HepG2 (cell line): ENCODE measurements around the gene RANBP3. TPM values are rescaled to one million over a fixed set of nuclear protein-coding genes. Genes with fewer than 3 reads are reported as not detected.

Source experiments
- AGO1 ChIP-seq: fragments of 200-400 bp; formaldehyde crosslinking; IDR thresholded peaks from 2 replicates; pipeline ENCODE4 v1.6.1; 2017; ENCODE audit warnings: mild to moderate bottlenecking, low read depth, low read length, moderate library complexity; ENCODE audit not compliant: poor library complexity, severe bottlenecking
- ATM ChIP-seq: fragments of 450-650 bp; IDR thresholded peaks from 2 replicates; pipeline ENCODE4 v1.7.1; 2017; ENCODE audit warnings: mild to moderate bottlenecking, borderline replicate concordance
- ATRX ChIP-seq: sonication (generic); formaldehyde crosslinking; IDR thresholded peaks from 2 replicates; pipeline ENCODE4 v1.4.0; 2020; ENCODE audit warnings: missing genetic modification reagents, borderline replicate concordance
- BHLHE40 ChIP-seq: IDR thresholded peaks from 2 replicates; pipeline ENCODE4 v1.6.1; 2011; ENCODE audit warnings: low read length, improper control_type of control experiment
- HMGA1 ChIP-seq: sonication (generic); formaldehyde crosslinking; conservative IDR thresholded peaks from 2 replicates; pipeline ENCODE4 v1.4.0; 2020; ENCODE audit warnings: missing genetic modification reagents
- KAT2B ChIP-seq: fragments of 150-350 bp; IDR thresholded peaks from 2 replicates; pipeline ENCODE4 v1.6.1; 2014; ENCODE audit warnings: low read depth, low read length, borderline replicate concordance
- KLF15 ChIP-seq: sonication (generic); formaldehyde crosslinking; IDR thresholded peaks from 2 replicates; pipeline ENCODE4 v1.8.1; 2023; ENCODE audit warnings: borderline replicate concordance, mild to moderate bottlenecking, inconsistent platforms, missing genetic modification reagents, mixed read lengths
- MZF1 ChIP-seq: sonication (generic); formaldehyde crosslinking; IDR thresholded peaks from 2 replicates; pipeline ENCODE4 v1.8.1; 2023; ENCODE audit warnings: mild to moderate bottlenecking, missing genetic modification reagents, borderline replicate concordance
- SRSF4 ChIP-seq: fragments of 200-400 bp; formaldehyde crosslinking; IDR thresholded peaks from one replicate; pipeline ENCODE4 v1.6.1; 2018; ENCODE audit warnings: mild to moderate bottlenecking, low read depth, low read length, moderate library complexity; ENCODE audit not compliant: poor library complexity, severe bottlenecking
- TBX2 ChIP-seq: sonication (generic); formaldehyde crosslinking; IDR thresholded peaks from 2 replicates; pipeline ENCODE4 v1.5.0; 2020; ENCODE audit warnings: missing genetic modification reagents, mild to moderate bottlenecking, borderline replicate concordance
- ZBTB3 ChIP-seq: sonication (generic); formaldehyde crosslinking; IDR thresholded peaks from 2 replicates; pipeline ENCODE4 v1.4.0; 2020; ENCODE audit warnings: low read depth, mild to moderate bottlenecking, moderate library complexity, missing genetic modification reagents, borderline replicate concordance
- ZBTB7A ChIP-seq: sonication (generic); formaldehyde crosslinking; IDR thresholded peaks from 2 replicates; pipeline ENCODE4 v1.8.0; 2022; ENCODE audit warnings: mild to moderate bottlenecking, missing genetic modification reagents
- ZNF124 ChIP-seq: sonication (generic); formaldehyde crosslinking; IDR thresholded peaks from 2 replicates; pipeline ENCODE4 v1.4.0; 2020; ENCODE audit warnings: missing genetic modification reagents
- ZNF251 ChIP-seq: sonication (generic); formaldehyde crosslinking; IDR thresholded peaks from 2 replicates; pipeline ENCODE4 v1.9.0; 2021; ENCODE audit warnings: mild to moderate bottlenecking, missing genetic modification reagents
- ZNF382 ChIP-seq: sonication (generic); formaldehyde crosslinking; IDR thresholded peaks from 2 replicates; pipeline ENCODE4 v1.5.0; 2020; ENCODE audit warnings: missing genetic modification reagents, mild to moderate bottlenecking, borderline replicate concordance
- ZNF430 ChIP-seq: sonication (generic); formaldehyde crosslinking; IDR thresholded peaks from 2 replicates; pipeline ENCODE4 v1.9.0; 2021; ENCODE audit warnings: mild to moderate bottlenecking, missing genetic modification reagents
- ZNF549 ChIP-seq: sonication (generic); formaldehyde crosslinking; IDR thresholded peaks from 2 replicates; pipeline ENCODE4 v1.5.0; 2020; ENCODE audit warnings: missing genetic modification reagents
- ZNF558 ChIP-seq: sonication (generic); formaldehyde crosslinking; IDR thresholded peaks from 2 replicates; pipeline ENCODE4 v1.9.0; 2022; ENCODE audit warnings: mild to moderate bottlenecking, missing genetic modification reagents, borderline replicate concordance
- ZNF703 ChIP-seq: sonication (generic); formaldehyde crosslinking; IDR thresholded peaks from 2 replicates; pipeline ENCODE4 v1.5.1; 2020; ENCODE audit warnings: missing genetic modification reagents, mild to moderate bottlenecking, moderate library complexity, borderline replicate concordance
- ZNF709 ChIP-seq: sonication (generic); formaldehyde crosslinking; IDR thresholded peaks from 2 replicates; pipeline ENCODE4 v1.5.0; 2020; ENCODE audit warnings: mild to moderate bottlenecking, missing genetic modification reagents
- ZNF75D ChIP-seq: sonication (generic); formaldehyde crosslinking; IDR thresholded peaks from 2 replicates; pipeline ENCODE4 v1.8.1; 2023; ENCODE audit warnings: missing genetic modification reagents, mild to moderate bottlenecking, borderline replicate concordance
- ZNF788 ChIP-seq: sonication (generic); formaldehyde crosslinking; IDR thresholded peaks from 2 replicates; pipeline ENCODE4 v1.5.0; 2020; ENCODE audit warnings: mild to moderate bottlenecking, missing genetic modification reagents, borderline replicate concordance
- ZNF883 ChIP-seq: sonication (generic); formaldehyde crosslinking; IDR thresholded peaks from 2 replicates; pipeline ENCODE4 v1.5.1; 2020; ENCODE audit warnings: mild to moderate bottlenecking, missing genetic modification reagents; ENCODE audit errors: not compliant biosample characterization
- polyA plus RNA-seq, 8 experiments: library from polyadenylated mRNA; depleted of rRNA in 3 of 8; stranded (reverse) in 7 of 8; unstranded in 1 of 8; fragments of >200 nt; fragmentation: Illumina TruSeq in 4 of 8; extraction: Trizol in 4 of 8; gene quantifications; 2 replicates each; pipeline versions ENCODE4 v1.2.1 to v1.2.3, GENCODE V29; 2011 to 2016; ENCODE audit warnings: low read depth in 4 of 8, missing spikeins in 1 of 8, mixed read lengths in 1 of 8; ENCODE audit not compliant: insufficient read depth in 1 of 8
- total RNA-seq, 5 experiments: library from RNA; depleted of rRNA; stranded (reverse); fragments of >200 nt; fragmentation: Illumina TruSeq; extraction: Trizol; gene quantifications; 2 replicates each; pipeline ENCODE4 v1.2.3, GENCODE V29; 2016; ENCODE audit warnings: low read depth in 1 of 5
- TF ChIP-seq, protein P1 (sequence below): sonication (generic); formaldehyde crosslinking; IDR thresholded peaks from 2 replicates; pipeline ENCODE4 v1.4.0; 2020; ENCODE audit warnings: missing genetic modification reagents, mild to moderate bottlenecking, borderline replicate concordance
- TF ChIP-seq, protein P2 (sequence below): sonication (generic); formaldehyde crosslinking; IDR thresholded peaks from 2 replicates; pipeline ENCODE4 v1.4.0; 2020; ENCODE audit warnings: missing genetic modification reagents

Gene RANBP3
- total and polyA plus RNA-seq, 2 of the 13 experiments (the other 11 are each of a cell fraction or from before 2014, with no cell fraction given), result 39.5 to 149 TPM

DNA sequence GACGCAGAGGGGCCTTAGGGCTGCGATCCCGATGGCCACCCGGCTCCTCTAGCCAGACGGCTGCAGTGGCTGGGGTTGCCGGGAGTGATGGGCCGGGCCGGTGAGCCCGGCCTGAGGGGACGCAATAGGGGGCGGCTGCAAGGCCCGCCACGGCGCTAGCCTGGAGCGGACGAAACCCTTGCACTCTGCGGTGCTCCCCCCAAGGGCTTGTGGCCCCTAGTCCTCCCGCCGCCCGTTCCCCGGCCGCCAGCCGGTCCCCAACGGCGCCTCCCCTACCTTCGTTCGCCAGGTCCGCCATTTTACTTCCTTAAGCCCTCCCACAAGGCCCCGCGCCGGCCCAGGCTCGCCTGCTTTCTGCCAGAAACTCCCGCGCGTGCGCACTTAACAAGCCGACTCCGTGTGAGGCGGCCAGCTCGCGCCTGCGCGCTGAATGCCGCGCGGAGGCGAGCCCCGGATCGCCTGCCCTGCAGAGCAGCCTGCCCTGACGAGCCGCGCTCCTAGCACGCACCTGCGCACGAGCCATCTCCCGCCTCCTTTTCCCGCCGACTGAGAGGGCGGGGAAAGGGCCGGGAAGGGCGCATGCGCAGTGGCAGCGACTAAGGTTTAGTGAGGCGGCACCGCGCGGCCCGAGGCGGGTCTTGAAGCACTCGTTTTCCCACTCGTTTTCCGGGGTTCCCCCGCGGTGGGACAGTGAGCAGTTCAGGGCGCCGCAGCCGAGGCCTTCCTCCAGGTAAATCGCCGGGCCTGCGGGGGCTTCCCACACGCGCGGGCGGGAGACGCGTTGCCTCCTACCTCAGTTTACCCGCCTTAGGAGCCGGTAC lies at the start of gene RANBP3 (continued):
- TF ChIP-seq ZNF703 (CRISPR knock-in tag) (peak; percentile 99), ZNF558 (CRISPR knock-in tag) (peak; percentile 100), ATRX (CRISPR knock-in tag) (no peak), KLF15 (CRISPR knock-in tag) (peak; percentile 100), ZNF75D (CRISPR knock-in tag) (peak; percentile 99), KAT2B (no peak), ZBTB3 (CRISPR knock-in tag) (peak; percentile 98), BHLHE40 (peak; percentile 72), HMGA1 (CRISPR knock-in tag) (no peak), ZNF883 (CRISPR knock-in tag) (peak; percentile 100), ZBTB7A (CRISPR knock-in tag) (peak; percentile 99), SRSF4 (no peak), ZNF124 (CRISPR knock-in tag) (peak; percentile 100), ZNF549 (CRISPR knock-in tag) (peak; percentile 92), ATM (no peak), ZNF709 (CRISPR knock-in tag) (peak; percentile 100), ZNF251 (CRISPR knock-in tag) (peak; percentile 100), ZNF382 (CRISPR knock-in tag) (no peak), ZNF430 (CRISPR knock-in tag) (peak; percentile 100), MZF1 (peak; percentile 100), TBX2 (peak; percentile 100), AGO1 (peak; percentile 25), ZNF788 (CRISPR knock-in tag) (peak; percentile 100)
- TF ChIP-seq, protein P1, sequence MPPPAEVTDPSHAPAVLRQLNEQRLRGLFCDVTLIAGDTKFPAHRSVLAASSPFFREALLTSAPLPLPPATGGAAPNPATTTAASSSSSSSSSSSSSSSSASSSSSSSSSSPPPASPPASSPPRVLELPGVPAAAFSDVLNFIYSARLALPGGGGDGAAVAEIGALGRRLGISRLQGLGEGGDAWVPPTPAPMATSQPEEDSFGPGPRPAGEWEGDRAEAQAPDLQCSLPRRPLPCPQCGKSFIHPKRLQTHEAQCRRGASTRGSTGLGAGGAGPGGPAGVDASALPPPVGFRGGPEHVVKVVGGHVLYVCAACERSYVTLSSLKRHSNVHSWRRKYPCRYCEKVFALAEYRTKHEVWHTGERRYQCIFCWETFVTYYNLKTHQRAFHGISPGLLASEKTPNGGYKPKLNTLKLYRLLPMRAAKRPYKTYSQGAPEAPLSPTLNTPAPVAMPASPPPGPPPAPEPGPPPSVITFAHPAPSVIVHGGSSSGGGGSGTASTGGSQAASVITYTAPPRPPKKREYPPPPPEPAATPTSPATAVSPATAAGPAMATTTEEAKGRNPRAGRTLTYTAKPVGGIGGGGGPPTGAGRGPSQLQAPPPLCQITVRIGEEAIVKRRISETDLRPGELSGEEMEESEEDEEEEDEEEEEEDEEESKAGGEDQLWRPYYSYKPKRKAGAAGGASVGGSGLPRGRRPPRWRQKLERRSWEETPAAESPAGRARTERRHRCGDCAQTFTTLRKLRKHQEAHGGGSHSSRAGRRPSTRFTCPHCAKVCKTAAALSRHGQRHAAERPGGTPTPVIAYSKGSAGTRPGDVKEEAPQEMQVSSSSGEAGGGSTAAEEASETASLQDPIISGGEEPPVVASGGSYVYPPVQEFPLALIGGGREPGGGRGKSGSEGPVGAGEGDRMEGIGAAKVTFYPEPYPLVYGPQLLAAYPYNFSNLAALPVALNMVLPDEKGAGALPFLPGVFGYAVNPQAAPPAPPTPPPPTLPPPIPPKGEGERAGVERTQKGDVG, result peak; percentile 100; the same call in 1 of the 2 replicates
- TF ChIP-seq, protein P2, sequence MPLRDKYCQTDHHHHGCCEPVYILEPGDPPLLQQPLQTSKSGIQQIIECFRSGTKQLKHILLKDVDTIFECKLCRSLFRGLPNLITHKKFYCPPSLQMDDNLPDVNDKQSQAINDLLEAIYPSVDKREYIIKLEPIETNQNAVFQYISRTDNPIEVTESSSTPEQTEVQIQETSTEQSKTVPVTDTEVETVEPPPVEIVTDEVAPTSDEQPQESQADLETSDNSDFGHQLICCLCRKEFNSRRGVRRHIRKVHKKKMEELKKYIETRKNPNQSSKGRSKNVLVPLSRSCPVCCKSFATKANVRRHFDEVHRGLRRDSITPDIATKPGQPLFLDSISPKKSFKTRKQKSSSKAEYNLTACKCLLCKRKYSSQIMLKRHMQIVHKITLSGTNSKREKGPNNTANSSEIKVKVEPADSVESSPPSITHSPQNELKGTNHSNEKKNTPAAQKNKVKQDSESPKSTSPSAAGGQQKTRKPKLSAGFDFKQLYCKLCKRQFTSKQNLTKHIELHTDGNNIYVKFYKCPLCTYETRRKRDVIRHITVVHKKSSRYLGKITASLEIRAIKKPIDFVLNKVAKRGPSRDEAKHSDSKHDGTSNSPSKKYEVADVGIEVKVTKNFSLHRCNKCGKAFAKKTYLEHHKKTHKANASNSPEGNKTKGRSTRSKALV (CRISPR knock-in tag), result peak; percentile 100
